Ascending aorta (tissue), 2 donors: ENCODE data around the gene GORASP2. TPM values are rescaled to one million over a fixed set of nuclear protein-coding genes. Genes with fewer than 3 reads are reported as not detected.

Experiments
- DNase-seq, 2 donors: peaks; one replicate each; pipeline ENCODE4 v3.0.0-alpha.2; 2019; ENCODE audit warnings: low spot score in 2 of 2
- H3K27ac ChIP-seq, 2 donors: fragments of 200-600 bp; sonication (generic); one replicate each; pipeline ENCODE4 v1.5.1; 2016 to 2017; ENCODE audit warnings: mild to moderate bottlenecking in 1 of 2
- H3K27me3 ChIP-seq: fragments of 200-600 bp; sonication (generic); one replicate; pipeline ENCODE4 v1.5.1; 2017
- H3K36me3 ChIP-seq, 2 donors: fragments of 200-600 bp; sonication (generic); one replicate each; pipeline ENCODE4 v1.5.1; 2016
- H3K4me1 ChIP-seq, 2 donors: fragments of 200-600 bp; sonication (generic); one replicate each; pipeline ENCODE4 v1.5.1; 2016 to 2017; ENCODE audit warnings: mild to moderate bottlenecking in 1 of 2
- H3K4me3 ChIP-seq, 2 donors: fragments of 200-600 bp; sonication (generic); one replicate each; pipeline ENCODE4 v1.5.1; 2016 to 2017; ENCODE audit warnings: mild to moderate bottlenecking in 1 of 2
- H3K9me3 ChIP-seq, 2 donors: fragments of 200-600 bp; sonication (generic); one replicate each; pipeline ENCODE4 v1.5.1; 2016
- intact Hi-C: fragments of 100-400 bp; cut with DNase I; formaldehyde crosslinking; loops from one replicate; pipeline ENCODE4 v1.15.1; 2023
- total RNA-seq: library from RNA; depleted of rRNA; stranded (reverse); fragments of >200 nt; gene quantifications from one replicate; pipeline ENCODE4 v1.1.0, GENCODE V29; 2016
- TF ChIP-seq, protein P1 (sequence below), 3 experiments: fragments of 200-600 bp in 2 of 3; fragments of 450-650 bp in 1 of 3; sonication (generic) in 2 of 3; IDR thresholded peaks; one replicate each; pipeline ENCODE4 v1.5.1; 2016 to 2019; ENCODE audit warnings: antibody characterized with exemption in 3 of 3, mild to moderate bottlenecking in 1 of 3, moderate library complexity in 1 of 3

Gene GORASP2
- total RNA-seq, 1 donor from 2014 or later = 21.5 TPM

DNA sequence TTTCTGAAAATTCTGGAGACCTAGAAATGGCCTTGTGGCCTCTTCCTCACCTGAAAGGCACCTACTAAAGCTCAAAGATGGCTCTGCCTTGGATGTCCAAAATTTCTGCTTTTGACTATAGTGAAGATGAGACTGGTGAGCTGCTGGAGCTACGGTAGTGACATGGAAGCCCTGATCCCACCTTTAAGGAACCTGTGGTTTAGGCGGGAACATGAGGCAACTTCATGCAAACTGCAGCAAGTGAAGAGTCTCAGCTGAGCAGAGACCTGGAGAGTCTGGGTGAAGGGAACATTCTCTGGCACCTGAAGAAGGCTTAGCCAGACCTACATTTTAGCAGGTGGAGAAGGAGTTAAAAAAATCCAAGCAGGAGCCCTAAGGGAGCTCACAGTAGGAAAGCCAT lies 40.0 kb downstream of the GORASP2 start:
- H3K27ac ChIP-seq = no peak overlapping the region
- no peaks in the 10 kb centered on the region for H3K9me3 ChIP-seq
- peaks cover 0 to 6% of the 10 kb centered on the region in 2 donors for H3K4me1 ChIP-seq
- H3K36me3 ChIP-seq = peaks cover 29 to 33% of the 10 kb centered on the region in 2 donors
- TF ChIP-seq, protein P1, sequence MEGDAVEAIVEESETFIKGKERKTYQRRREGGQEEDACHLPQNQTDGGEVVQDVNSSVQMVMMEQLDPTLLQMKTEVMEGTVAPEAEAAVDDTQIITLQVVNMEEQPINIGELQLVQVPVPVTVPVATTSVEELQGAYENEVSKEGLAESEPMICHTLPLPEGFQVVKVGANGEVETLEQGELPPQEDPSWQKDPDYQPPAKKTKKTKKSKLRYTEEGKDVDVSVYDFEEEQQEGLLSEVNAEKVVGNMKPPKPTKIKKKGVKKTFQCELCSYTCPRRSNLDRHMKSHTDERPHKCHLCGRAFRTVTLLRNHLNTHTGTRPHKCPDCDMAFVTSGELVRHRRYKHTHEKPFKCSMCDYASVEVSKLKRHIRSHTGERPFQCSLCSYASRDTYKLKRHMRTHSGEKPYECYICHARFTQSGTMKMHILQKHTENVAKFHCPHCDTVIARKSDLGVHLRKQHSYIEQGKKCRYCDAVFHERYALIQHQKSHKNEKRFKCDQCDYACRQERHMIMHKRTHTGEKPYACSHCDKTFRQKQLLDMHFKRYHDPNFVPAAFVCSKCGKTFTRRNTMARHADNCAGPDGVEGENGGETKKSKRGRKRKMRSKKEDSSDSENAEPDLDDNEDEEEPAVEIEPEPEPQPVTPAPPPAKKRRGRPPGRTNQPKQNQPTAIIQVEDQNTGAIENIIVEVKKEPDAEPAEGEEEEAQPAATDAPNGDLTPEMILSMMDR (IDR thresholded peaks at IDR 0.05) = no peak
- intact Hi-C loops = no loop called here
- no peak for DNase-seq
- H3K4me3 ChIP-seq = no peak overlapping the region
- H3K27me3 ChIP-seq = no peaks in the 10 kb centered on the region

DNA sequence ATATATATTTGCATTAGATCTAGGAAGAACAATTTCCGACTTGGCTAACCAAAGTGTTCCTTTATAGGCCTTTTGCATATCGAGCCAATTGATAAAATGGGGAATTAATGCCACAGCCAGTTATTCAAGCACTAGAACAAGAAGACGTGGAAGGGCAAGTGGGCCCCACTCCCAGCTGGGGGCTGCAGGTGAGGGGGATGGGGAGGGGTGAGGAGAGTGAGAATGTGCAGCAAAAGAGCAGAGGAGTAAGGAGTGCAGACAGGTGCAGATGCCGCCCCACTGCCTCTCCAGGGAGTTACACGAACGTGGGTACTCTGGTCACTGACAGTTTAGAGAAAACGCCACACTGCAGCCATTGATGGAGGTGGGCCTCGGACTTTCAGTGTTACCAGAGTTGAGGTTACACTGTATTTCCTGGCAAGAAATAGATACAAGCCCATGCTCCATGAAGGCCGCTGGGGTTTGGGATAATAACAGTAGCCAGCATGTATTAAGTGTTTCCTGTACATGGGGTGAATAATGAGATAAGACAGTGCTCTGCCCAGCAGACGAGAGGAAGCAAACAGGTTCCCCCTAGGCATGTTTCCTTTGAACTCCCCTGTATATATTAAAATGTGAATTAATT lies 40.9 kb downstream of the GORASP2 start:
- TF ChIP-seq, protein P1 (IDR thresholded peaks at IDR 0.05) = no peak
- H3K4me3 ChIP-seq = no peak overlapping the region
- H3K27ac ChIP-seq = no peak overlapping the region
- DNase-seq = no peak
- H3K36me3 ChIP-seq = peaks cover 21 to 23% of the 10 kb centered on the region in 2 donors
- intact Hi-C loops = loop anchor here (5.0 kb wide), 4 partner anchors 443 to 717 kb away; partner anchors contain the start of genes CYBRD1, DCAF17, DYNC1I2 and METTL8
- H3K4me1 ChIP-seq = peaks cover 0 to 7% of the 10 kb centered on the region in 2 donors
- H3K27me3 ChIP-seq = no peaks in the 10 kb centered on the region
- H3K9me3 ChIP-seq = no peaks in the 10 kb centered on the region

DNA sequence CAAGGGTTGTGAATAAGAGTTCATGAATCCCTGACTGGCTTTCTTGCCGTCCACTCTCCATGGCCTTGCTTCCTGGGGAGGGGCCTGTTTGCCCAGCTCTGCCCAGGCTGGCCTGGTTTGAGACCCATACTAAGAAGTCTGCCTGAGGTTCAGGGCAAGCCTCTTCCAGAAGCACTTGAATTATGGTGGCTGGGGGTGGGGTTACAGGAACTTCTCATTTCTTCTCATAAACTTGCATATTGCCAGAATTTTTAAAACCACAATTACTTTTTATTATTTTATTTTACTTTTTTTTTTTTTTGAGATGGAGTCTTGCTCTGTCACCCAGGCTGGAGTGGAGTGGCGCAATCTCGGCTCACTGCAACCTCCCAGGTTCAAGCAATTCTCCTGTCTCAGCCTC lies 42.0 kb downstream of the GORASP2 start:
- Histone ChIP-seq H3K36me3 (peaks cover 11 to 12% of the 10 kb centered on the region in 2 donors), H3K9me3 (no peaks in the 10 kb centered on the region), H3K4me3 (no peak overlapping the region), H3K4me1 (peaks cover 0 to 7% of the 10 kb centered on the region in 2 donors), H3K27me3 (no peaks in the 10 kb centered on the region), H3K27ac (no peak overlapping the region)
- intact Hi-C loops = loop anchor here (5.0 kb wide), 4 partner anchors 444 to 716 kb away; partner anchors contain the start of genes CYBRD1, DCAF17, DYNC1I2 and METTL8
- no peak for DNase-seq
- TF ChIP-seq, protein P1 (IDR thresholded peaks at IDR 0.05) = no peak

DNA sequence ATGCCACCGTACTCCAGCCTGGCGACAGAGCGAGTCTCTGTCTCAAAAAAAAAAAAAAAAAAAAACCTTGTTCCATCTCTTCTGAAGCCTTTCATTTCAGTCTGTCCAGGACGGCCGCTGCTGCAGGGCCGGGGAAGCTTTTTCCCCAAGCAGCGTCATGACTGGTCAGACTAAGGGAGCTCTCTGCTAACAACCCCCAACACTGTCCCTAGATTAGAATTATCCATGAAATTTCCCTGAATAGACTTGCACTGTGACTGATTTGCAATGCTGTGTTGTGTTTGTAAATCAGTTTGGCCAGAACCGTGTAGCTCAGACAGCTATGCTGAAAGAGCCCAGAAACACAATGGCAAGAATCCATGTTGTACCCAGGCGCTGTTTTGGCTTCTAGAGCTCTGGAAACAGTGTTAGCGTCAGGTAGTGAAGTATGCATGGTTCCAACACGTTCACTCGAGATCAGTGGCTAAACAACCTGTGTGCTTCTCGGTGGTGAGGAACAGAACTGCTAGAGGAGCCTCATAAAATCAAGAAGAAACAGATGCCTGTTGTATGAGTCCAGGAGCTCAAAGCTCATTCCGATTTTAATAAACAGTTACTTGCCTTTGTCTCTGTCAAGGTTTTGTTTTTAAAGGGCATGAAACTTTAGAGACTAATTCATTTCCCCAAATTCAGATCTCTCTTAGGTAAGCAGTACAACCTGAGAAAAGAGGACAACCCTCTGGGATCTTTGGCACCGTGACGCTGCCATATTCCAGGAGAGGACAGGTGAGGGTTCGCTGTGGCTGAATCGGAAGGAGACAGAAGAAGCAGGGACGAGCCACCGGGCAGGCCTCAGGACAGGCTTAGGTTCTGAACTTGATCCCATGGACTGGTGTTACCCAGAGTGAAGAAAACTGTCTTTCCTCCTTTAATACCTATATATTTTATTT lies 43.5 kb downstream of the GORASP2 start:
- DNase-seq = no peak
- intact Hi-C loops = loop anchor here (1.0 to 5.0 kb wide), 7 partner anchors 43 to 715 kb away; partner anchors contain the start of genes CYBRD1, DCAF17, DYNC1I2 and GORASP2
- no peaks in the 10 kb centered on the region for H3K9me3 ChIP-seq
- peaks cover 0 to 7% of the 10 kb centered on the region in 2 donors for H3K4me1 ChIP-seq
- no peak overlapping the region for H3K27ac ChIP-seq
- H3K27me3 ChIP-seq = no peaks in the 10 kb centered on the region
- TF ChIP-seq, protein P1 (IDR thresholded peaks at IDR 0.05) = no peak
- peak overlapping the region in 1 of 2 donors; percentile 77 for H3K4me3 ChIP-seq
- peaks cover 0 to 3% of the 10 kb centered on the region in 2 donors for H3K36me3 ChIP-seq

DNA sequence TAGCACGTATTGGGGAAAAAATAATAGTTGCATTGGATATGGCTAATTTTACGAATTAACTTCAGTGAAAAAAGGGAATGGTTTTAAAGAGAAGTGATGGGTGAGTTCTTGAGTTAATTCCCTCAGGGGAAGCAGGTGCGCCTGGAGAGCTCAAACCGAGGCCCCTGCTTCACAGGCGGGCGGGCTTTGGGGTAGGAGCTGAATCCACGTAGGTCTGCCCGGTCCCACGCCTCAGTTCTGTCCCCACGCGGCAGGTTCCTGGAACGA lies 44.1 kb downstream of the GORASP2 start:
- intact Hi-C loops = loop anchor here (1.0 to 5.0 kb wide), 7 partner anchors 44 to 714 kb away; partner anchors contain the start of genes CYBRD1, DCAF17, DYNC1I2 and GORASP2
- no peak for DNase-seq

More for the DNA sequence above, 44.1 kb downstream of the GORASP2 start:
- no peaks in the 10 kb centered on the region for H3K27me3 ChIP-seq
- no peaks in the 10 kb centered on the region for H3K9me3 ChIP-seq
- peak overlapping the region; percentile 77 to 92 for H3K4me3 ChIP-seq
- H3K36me3 ChIP-seq = no peaks in the 10 kb centered on the region
- H3K27ac ChIP-seq = no peak overlapping the region
- TF ChIP-seq, protein P1 (IDR thresholded peaks at IDR 0.05) = no peak
- peaks cover 0 to 7% of the 10 kb centered on the region in 2 donors for H3K4me1 ChIP-seq
